SW480 (cell line): ENCODE results near the gene PER3.

ENCODE experiments used
- DNase-seq: peaks from one replicate; pipeline ENCODE4 v3.0.0-alpha.2; 2016; ENCODE audit warnings: low spot score

Gene PER3

DNA sequence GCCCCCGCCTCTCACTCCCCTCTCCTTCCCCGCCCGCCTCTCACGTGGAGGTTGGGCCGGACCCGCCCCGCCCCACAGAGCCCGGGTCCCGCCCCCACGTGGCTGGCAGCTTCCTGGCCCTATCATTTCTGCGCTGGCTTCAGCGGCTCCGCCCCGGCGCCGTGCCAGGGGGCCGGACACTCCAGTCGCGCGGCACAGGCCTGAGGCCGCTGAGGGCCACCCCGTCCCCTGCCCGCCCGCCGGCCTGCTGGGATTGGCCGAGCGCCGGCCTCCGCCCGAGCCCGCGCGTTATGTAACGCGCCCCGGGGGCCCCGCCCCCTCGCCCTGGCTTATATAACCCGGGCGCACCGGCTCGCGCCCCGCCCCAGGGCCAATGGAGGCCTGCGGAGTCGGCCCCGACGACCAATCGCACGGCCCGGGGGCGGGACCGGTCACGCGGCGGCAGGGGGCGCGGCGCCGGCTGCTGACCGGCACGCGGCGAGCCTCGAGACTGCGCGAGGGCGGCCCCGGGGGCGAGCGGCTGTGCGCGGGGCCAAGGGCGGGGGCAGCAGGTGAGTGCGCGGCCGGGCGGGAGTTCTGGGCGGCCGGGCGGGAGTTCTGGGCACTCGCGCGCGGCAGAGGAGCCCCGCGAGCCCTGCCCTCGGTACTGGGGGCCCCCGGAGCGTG is at the start of gene PER3:
Gene PER3 (plus strand): TSS at position 466 of the 666 bp plus-strand sequence. CDS start 587 bp downstream, outside the sequence.
- peak; percentile 96 for DNase-seq

DNA sequence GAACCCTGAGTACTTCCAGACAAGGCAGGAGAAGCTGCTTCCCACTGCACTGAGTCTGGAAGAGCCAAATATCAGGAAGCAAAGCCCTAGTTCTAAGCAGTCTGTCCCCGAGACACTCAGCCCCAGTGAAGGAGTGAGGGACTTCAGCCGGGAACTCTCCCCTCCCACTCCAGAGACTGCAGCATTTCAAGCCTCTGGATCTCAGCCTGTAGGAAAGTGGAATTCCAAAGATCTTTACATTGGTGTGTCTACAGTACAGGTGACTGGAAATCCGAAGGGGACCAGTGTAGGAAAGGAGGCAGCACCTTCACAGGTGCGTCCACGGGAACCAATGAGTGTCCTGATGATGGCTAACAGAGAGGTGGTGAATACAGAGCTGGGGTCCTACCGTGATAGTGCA is 46.0 kb upstream of the PER3 start:
- no peak for DNase-seq

DNA sequence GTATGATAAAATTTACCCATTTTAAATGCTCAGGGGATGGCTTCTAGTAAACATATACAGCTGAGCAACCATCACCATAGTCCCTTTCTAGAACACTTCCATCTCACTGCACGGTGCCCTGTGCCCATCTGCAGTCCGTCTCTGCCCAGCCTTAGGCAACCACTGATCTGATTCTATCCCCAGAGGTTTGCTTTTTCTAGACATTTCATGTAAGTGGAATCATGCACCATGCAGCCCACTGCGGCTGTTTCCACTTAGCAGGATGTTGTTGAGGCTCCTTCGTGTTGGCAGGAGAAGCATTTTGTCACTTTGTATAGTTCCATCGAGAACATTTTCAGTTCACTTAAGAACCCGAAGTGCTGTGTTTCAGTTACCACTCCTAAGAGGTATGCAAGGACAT is 40.7 kb upstream of the PER3 start:
- DNase-seq = no peak

DNA sequence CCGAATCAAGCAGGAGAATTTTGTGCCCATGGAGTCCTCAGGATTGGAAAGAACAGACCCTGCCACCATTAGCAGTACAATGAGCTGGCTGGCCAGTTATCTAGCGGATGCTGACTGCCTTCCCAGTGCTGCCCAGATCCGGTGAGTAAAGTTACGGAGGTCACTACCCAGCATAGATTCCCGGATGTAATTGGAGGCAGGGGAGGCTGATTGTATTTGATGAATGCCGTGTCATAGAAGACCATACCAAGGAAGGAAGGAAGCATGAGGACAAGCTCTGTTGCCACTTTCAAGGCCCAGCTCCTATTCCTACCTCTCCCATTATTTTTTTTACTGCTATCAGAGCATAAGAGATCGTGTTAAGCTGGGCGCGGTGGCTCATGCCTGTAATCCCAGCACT is 39.2 kb upstream of the PER3 start:
- no peak for DNase-seq

DNA sequence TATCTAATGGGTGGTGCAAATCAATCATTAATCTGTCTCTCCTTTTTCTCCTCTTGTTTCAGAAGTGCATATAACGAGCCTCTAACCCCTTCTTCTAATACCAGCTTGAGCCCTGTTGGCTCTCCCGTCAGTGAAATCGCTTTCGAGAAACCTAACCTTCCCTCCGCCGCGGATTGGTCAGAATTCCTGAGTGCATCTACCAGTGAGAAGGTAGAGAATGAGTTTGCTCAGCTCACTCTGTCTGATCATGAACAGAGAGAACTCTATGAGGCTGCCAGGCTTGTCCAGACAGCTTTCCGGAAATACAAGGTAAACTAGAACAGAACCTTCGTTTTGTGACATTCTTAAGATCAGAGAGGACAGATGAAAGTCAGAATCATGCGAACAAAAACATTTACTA is 38.3 kb upstream of the PER3 start:
- DNase-seq = no peak

DNA sequence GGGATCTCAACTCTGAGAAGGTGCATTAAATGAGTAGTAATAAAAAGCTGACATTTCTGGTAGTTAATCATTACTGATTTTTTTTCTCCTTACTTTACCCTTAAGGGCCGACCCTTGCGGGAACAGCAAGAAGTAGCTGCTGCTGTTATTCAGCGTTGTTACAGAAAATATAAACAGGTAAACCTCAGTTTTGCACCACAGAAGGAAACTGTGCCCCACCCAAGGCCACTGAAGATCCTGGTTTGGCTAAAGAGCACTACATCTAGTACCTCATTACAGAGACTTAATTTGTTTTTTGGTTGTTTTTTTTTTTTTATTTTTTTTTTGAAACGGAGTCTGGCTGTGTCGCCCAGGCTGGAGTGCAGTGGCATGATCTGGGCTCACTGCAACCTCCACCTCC is 36.5 kb upstream of the PER3 start:
- no peak for DNase-seq

DNA sequence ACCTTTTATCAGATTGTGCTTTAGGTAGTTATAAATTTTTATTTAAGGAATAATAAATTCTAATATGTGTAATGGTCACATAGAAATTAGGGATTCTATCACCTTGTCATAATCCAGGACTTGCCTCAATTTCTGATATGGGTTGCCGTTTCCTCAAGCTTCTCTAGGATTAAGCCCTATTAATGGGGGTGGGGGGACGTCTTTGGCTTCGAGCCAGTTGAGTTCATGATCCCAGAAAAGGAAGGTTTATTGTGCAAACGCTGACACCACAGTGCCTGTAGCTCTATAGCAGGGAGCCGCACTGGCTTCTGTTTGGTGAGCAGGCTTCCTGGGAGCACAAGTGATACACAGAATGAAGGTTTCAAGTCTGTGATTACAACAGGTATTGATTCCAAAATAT is 35.0 kb upstream of the PER3 start:
- no peak for DNase-seq

DNA sequence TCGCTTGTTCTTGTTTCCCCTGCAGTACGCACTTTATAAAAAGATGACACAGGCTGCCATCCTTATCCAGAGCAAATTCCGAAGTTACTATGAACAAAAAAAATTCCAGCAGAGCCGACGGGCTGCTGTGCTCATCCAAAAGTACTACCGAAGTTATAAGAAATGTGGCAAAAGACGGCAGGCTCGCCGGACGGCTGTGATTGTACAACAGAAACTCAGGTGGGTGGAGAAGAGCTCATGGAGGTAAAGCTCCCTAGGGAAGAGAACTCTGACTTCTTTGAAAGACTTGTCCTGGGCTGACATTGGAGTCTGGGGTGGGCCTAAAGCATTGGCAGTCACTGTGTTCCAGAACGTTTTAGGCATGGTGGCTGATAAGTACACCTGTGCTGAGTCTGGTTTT is 32.9 kb upstream of the PER3 start:
- DNase-seq = no peak

DNA sequence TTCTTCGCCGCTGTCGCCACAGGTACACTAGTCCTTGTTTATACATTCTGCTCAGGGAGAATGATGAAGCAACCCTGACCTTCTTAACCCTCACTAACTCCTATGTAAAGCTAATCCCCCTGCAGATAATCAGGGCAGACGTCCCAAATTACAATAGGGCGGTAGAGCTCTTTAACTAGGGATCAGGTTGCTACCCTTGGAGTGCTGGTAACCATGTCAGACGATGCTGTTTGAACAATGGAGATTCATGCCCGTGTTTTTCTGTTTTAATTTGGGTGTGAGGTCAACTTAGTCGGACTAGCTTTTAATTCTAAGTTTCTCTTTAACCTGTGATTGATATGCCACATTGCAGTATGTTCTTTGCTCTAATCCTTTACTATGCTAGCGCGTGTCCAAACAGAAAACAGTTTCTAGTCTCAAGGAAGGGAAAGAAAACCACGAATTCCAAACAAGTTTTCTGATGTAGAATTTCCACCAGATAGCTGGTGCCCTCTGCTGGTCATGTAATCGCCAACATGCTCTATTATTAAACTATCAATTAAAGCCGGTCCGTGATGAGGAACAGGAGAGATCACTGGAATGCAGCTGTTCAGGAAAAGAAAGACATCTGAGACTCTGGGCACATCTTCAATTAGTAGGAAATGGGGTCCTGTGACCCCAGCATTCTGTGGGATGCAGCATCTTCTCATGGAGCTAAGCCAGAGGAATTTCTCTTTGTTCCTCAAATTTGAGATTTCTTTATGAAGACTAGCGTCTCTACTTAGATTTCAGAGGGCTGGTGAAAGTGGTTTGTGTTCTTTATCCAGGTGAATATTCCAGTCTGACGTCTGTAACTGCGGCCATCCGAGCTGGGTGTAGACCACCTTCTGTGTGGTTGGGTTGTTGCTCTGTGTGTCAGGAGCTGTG is 31.3 kb upstream of the PER3 start:
- peak; percentile 46 for DNase-seq

DNA sequence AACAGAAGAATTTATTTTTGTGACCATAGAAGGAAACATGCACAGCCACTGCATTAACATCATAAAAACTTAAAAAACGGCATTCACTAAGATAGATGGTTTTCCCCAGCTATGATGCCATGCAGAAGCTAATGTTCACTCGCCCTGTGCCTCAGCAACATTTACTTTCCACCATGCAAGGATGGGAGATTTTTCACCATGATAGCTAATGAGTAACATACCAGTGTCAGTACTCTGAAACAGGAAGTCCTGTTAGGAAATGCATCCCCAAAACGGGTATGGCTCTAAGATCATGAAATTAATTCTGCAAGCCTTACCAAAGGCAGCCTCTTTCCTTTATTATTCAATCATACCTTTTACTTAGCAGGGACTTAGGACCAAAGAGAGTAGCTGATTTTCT is 30.4 kb upstream of the PER3 start:
- DNase-seq = no peak

DNA sequence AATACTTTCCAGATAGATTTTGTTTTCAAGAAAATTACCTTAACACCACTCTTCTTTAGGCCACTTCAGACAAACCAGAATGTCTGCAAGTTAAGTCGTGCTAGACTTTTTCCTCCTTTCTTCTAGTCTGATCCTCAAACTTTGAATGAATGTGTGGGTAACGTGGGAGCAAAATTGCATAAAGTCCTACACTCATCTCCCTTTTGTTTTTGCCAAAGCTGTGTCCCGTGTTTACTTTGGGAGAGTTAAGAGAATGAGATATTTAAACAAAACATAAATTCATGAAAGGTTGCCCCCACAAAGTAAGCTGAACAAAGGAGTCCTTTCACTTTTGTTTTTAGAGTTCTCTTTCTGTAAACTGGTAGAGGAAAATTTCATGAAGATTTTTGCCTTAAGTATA is 29.9 kb upstream of the PER3 start:
- no peak for DNase-seq

DNA sequence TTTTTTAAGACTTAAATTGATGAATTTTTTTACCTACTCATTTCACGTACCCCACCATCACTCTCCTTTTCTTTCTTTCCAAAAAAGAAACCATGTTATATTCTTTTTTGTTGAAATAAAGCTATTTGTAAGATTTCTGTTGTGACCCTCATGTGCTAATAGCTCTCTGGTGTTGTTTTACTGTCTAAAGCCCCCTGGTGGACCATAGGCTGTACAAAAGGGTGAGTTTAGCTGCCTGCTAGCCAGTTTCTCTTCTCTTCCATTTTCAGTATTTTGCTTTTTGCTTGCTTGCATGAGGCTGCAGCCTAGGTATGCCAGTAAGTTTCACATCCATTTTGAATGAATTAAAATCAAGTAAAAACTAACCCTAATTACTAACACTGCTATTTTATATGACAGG is 28.6 kb upstream of the PER3 start:
- DNase-seq = no peak

DNA sequence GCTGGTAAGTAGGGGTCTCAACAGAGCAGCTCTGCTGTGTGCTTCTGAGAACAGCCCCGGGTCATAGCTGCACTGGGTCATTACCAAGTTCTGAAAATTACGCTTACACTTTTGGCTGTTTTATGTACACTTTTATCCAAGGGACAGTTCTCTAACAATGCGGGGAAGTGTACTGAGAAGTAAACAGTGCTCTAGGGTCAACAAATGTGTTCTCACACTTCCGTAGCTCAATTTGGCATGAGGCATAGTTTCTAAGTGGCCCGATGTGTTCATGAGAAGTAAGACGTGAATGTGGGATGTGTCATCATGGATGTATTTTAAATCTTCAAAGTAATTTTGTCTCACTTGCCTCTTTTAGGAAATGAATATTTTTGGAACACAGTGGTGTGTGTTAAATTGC is 23.8 kb upstream of the PER3 start:
- DNase-seq = no peak

DNA sequence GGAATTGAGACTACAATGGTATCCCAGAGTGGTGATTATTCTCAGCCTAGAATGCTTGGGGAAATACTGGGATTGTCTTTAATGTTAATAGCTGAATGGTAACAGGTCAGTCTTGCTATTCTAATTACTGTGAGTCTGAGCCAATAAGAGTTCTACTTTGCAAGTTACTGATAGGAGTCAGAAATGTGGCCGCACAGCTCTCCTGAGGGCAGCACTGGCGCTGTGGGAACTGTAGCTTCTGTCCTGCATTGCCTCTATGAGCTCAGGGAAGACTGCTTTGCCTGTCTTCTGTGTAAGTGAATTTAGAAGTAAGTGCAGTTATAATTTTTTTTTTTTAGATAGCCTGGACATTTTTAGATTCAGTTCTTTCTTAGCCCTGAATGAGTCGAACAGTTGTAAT is 23.0 kb upstream of the PER3 start:
- DNase-seq = no peak

DNA sequence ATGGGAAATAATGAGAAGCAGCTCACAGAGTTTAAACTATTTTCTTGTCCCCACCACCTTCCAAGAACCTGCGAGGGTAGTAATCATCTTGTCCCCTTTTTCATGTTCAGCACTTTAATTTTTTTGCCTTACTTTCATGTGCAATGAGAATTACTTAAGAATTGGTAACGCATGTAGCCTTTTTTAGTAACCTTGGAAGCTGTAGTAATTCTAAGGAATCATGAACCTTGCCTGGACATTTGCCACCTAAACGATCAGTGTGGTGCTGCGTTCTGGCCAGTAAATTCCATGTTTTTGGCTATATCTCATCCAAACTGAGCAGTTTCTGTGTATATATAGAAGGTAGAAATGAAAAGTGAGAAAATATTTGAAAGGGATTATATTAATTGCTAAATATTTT is 16.9 kb upstream of the PER3 start:
- DNase-seq = no peak

DNA sequence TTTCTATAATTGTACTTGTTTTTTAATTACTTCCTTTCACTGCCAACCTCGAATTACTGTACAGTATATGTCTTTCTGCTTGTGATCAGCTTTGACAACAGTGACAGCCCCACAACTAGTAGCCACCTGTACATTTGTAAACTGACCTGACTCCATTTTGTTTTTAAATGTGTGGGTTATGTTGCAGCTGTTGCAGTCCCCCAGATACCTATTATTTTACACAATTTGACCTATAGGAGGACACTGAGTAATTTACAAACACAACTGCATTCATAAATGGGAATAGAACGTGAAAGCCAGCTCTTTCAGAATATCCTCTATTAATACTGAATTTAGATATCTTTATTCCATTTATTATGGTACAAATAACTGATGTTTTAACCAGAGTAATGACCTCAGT is 15.5 kb upstream of the PER3 start:
- DNase-seq = no peak

DNA sequence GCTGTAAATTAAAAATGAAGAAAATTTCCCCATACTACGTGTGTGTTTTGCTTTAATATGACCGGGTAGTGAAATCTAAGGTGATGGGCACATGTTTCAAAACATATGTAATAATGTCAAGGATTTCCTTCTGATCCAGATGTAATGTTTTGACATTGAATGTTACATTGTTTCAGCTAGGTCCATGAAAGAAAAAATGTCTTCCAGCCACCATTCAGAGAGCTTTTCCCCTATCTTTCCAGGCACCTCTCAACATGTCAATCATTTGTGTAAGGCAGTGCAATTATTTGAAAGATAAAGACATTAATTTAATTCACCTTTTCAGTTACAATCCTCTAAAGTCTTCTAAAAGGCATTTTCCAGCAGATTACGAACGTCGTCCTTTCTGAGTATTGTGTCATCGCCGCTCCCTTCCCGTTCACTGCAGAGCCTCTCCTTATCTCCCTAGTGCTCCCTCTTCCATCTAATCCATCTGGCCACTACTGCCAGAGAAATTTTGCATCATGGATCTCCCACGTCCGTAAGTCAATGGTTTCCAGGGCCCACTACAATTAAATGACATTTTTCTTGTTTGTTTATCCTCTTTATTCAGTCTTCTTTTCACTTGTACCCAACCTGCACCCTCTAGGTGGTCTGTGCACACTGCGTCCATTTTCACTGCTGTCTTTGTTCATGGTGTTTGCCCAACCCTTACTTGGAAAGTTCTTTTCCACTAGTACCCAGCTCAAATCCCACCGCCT is 14.2 kb upstream of the PER3 start:
- no peak for DNase-seq

DNA sequence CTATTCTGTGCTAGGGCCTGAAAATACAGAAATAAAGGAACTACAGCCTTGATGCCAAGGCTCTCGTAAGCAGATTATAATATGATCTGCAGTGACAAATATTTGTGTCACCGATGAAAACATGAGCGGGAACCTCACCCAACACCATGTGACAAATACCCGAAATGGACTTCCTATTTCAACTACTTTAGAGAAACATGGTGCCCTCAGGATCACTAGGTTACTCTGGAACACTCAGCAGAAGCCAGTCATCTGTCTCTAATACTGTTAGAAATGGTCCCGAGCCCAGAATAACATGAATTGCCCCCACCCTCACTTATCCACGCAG is 13.5 kb upstream of the PER3 start:
- peak; percentile 33 for DNase-seq

DNA sequence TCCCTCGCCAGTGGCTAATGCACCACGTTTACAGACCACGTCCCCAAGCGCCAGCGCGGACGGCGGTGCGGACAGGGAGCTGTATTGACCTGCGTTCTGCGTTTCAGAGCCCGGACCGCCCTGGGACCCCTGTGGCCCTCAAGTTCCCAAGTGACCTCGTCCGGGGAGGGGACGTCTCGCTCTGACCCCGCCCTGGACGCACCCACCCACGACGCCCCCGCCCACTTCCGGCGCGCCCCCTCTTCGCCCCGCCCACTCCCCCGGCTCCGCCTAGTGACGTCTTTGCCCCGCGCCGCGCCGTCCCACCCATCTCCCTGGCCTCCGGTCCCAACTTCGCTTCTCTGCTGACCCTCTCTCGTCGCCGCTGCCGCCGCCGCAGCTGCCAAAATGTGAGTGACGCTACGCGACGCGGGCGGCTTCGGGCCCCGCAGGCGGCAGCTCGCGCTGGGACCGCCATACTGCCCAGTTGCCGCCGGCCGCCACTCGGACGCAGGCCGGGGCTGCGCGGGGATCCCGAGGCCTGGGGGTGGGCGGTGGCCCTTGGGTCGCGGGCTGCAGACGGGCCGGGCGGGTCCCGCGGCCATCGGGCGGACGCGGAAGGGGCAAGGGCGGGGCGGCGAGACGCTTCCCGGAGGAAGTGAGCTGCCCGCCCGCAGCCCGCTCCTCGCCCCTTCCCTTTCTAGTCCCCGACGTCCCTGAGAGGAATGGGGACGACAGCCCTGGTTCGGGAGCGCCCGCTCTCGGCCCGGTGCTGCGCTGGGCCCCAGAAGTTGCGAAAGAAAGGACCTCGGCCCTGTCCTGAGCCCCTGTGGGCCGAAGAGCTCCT is 12.9 kb upstream of the PER3 start, which contains the start of gene VAMP3:
Gene VAMP3 (plus strand): TSS at position 300 of the 826 bp plus-strand sequence. CDS start 88 bp downstream, at position 388.
- DNase-seq = peak; percentile 80

DNA sequence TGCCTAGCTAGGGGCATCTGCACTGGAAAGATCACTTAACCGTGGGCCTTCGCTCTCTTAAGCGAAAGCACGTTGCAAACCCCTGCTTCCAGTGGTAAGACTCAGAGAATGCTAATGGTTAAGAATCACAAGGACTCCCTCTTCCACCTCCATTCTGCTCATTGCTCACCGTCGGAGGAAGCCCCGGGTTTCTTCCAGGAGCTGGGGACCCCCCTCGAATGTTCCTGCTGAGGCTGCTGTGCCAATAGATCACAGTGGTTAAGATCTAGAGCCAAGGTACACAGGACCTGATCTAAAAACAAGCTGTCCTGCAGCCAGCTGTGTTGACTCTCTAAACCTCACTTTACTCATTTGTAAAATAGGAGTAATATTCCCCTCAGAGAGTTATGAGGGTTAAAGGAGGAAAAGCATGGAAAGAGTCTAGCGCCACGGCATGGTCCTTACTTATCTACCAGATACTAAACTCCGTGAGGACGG is 12.2 kb upstream of the PER3 start:
- no peak for DNase-seq

DNA sequence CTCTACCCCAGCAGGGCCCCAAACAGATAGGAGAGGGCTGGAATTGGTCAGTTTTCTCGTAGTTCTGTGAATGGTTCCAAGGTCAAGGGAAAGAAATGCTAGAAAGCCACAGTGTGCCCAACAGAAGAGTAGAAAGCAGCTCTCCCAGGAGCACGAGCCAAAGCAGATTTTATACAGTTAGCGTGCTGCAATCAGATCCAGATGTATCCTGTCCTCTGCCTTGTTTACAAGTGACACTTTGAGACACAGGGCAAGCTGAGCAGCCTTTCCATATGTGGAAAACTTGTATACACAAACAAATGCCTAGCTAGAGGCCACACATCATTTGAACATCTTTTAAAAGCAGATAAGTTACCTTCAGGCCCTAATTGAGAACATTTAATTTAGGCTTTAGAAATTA is 6.5 kb upstream of the PER3 start:
- DNase-seq = no peak

DNA sequence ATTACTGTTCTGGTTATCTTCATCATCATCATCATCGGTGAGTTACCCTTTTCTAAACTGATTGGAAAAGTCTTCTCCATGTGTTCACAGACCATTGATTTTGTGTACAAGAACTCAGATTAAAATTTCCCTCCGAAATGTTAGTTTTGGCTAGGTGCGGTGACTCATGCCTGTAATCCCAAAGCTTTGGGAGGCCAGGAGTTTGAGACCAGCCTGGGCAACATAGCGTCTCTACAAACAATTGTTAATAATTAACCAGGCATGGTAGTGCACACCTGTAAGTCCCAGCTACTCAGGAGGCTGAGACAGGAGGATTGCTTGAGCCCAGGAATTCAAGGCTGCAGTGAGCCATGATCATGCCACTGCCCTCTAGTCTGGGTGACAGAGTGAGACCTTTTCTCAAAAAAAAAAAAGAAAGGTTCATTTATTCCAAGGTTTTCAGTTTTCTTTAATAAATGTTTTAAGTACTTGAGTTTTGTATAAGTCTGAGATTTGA is 5.9 kb upstream of the PER3 start:
- DNase-seq = no peak
